NCI-H1417 treated with DMSO at 0.1 percent for 48 hours (cell line): Measurements from ENCODE around the gene SLC6A16.
"Not testable (repeated sequence)": the region's sequence is repeated elsewhere in the genome, so short reads cannot be mapped to it uniquely, and the experiment has no call there.

Experiments
- DNase-seq: peaks from one replicate; lab custom pipeline; 2025; lab: John Stamatoyannopoulos, UW

SLC6A16 gene

GRCh38 chr19:49266409-49266808 is 58.6 kb downstream of the SLC6A16 start:
- not testable (repeated sequence) for DNase-seq

GRCh38 chr19:49264258-49264657 is 60.7 kb downstream of the SLC6A16 start:
- DNase-seq, result no peak

- DNase-seq, result no peak
These were observed 63.4 kb downstream of the SLC6A16 start for GRCh38 chr19:49261602-49262001.

- DNase-seq, result no peak
These were observed 68.3 kb downstream of the SLC6A16 start for GRCh38 chr19:49256691-49257090.

- DNase-seq, result no peak
These were observed 69.3 kb downstream of the SLC6A16 start for GRCh38 chr19:49255674-49256073.

- no peak for DNase-seq
These were observed 75.1 kb downstream of the SLC6A16 start for GRCh38 chr19:49249933-49250332.

- DNase-seq, result no peak
These were observed 77.3 kb downstream of the SLC6A16 start for GRCh38 chr19:49247676-49248075.

- DNase-seq, result no peak
These were observed 80.7 kb downstream of the SLC6A16 start for GRCh38 chr19:49244256-49244655.

GRCh38 chr19:49243726-49244125 is 81.3 kb downstream of the SLC6A16 start:
- DNase-seq, result no peak

GRCh38 chr19:49243129-49243528 is 81.9 kb downstream of the SLC6A16 start:
- no peak for DNase-seq

- DNase-seq, result no peak
These were observed 83.2 kb downstream of the SLC6A16 start for GRCh38 chr19:49241769-49242168.
